HepG2 (cell line): ENCODE data around the gene NDUFS7. TPM values are rescaled to one million over a fixed set of nuclear protein-coding genes. Genes with fewer than 3 reads are reported as not detected.

ENCODE experiments used
- CEBPG ChIP-seq: IDR thresholded peaks from 2 replicates; pipeline ENCODE4 v1.6.1; 2016
- DPF2 ChIP-seq: sonication (generic); formaldehyde crosslinking; IDR thresholded peaks from 2 replicates; pipeline ENCODE4 v1.4.0; 2020; ENCODE audit warnings: mild to moderate bottlenecking, low read depth, missing genetic modification reagents, borderline replicate concordance
- EED ChIP-seq: sonication (generic); formaldehyde crosslinking; IDR thresholded peaks from 2 replicates; pipeline ENCODE4 v1.5.0; 2020; ENCODE audit warnings: mild to moderate bottlenecking, missing genetic modification reagents
- NCOR1 ChIP-seq: fragments of 200-600 bp; sonication (generic); IDR thresholded peaks from 2 replicates; pipeline ENCODE4 v1.7.0; 2017; ENCODE audit warnings: antibody characterized with exemption, low read length, borderline replicate concordance
- NFKB2 ChIP-seq: sonication (generic); formaldehyde crosslinking; IDR thresholded peaks from 2 replicates; pipeline ENCODE4 v1.4.0; 2020; ENCODE audit warnings: missing genetic modification reagents, borderline replicate concordance
- RBAK ChIP-seq: sonication (generic); formaldehyde crosslinking; IDR thresholded peaks from 2 replicates; pipeline ENCODE4 v1.5.1; 2020; ENCODE audit warnings: mild to moderate bottlenecking, missing genetic modification reagents
- SIX4 ChIP-seq: sonication (generic); formaldehyde crosslinking; IDR thresholded peaks from 2 replicates; pipeline ENCODE4 v1.4.0; 2020; ENCODE audit warnings: missing genetic modification reagents
- SMARCC2 ChIP-seq: fragments of 450-650 bp; IDR thresholded peaks from 2 replicates; pipeline ENCODE4 v1.6.1; 2017; ENCODE audit warnings: antibody characterized with exemption, mild to moderate bottlenecking
- SNRNP70 ChIP-seq: fragments of 200-400 bp; formaldehyde crosslinking; IDR thresholded peaks from 2 replicates; pipeline ENCODE4 v1.6.1; 2017; ENCODE audit warnings: mild to moderate bottlenecking, low read depth, low read length, moderate library complexity
- SP5 ChIP-seq: IDR thresholded peaks from 2 replicates; pipeline ENCODE4 v1.6.1; 2016; ENCODE audit warnings: low read depth, borderline replicate concordance
- SYNCRIP ChIP-seq: fragments of 200-400 bp; formaldehyde crosslinking; IDR thresholded peaks from 2 replicates; pipeline ENCODE4 v1.6.1; 2018; ENCODE audit warnings: mild to moderate bottlenecking, low read depth, low read length; ENCODE audit not compliant: insufficient read depth
- ZFP1 ChIP-seq: IDR thresholded peaks from 2 replicates; pipeline ENCODE4 v1.6.1; 2016
- ZFP90 ChIP-seq: sonication (generic); formaldehyde crosslinking; IDR thresholded peaks from 2 replicates; pipeline ENCODE4 v1.8.0; 2022; ENCODE audit warnings: missing genetic modification reagents, mild to moderate bottlenecking, inconsistent platforms, borderline replicate concordance
- ZNF160 ChIP-seq: sonication (generic); formaldehyde crosslinking; IDR thresholded peaks from 2 replicates; pipeline ENCODE4 v1.8.0; 2022; ENCODE audit warnings: mild to moderate bottlenecking, inconsistent platforms, missing genetic modification reagents
- ZNF251 ChIP-seq: sonication (generic); formaldehyde crosslinking; IDR thresholded peaks from 2 replicates; pipeline ENCODE4 v1.9.0; 2021; ENCODE audit warnings: mild to moderate bottlenecking, missing genetic modification reagents
- ZNF678 ChIP-seq: sonication (generic); formaldehyde crosslinking; IDR thresholded peaks from 2 replicates; pipeline ENCODE4 v1.4.0; 2020; ENCODE audit warnings: mild to moderate bottlenecking, missing genetic modification reagents
- ZNF776 ChIP-seq: sonication (generic); formaldehyde crosslinking; IDR thresholded peaks from 2 replicates; pipeline ENCODE4 v1.4.0; 2020; ENCODE audit warnings: mild to moderate bottlenecking, missing genetic modification reagents
- ZNF792 ChIP-seq: IDR thresholded peaks from 2 replicates; pipeline ENCODE4 v1.6.1; 2016
- ZNF839 ChIP-seq: sonication (generic); formaldehyde crosslinking; IDR thresholded peaks from 2 replicates; pipeline ENCODE4 v1.4.0; 2020; ENCODE audit warnings: missing genetic modification reagents, mild to moderate bottlenecking, borderline replicate concordance
- polyA plus RNA-seq, 8 experiments: library from polyadenylated mRNA; depleted of rRNA in 3 of 8; stranded (reverse) in 7 of 8; unstranded in 1 of 8; fragments of >200 nt; fragmentation: Illumina TruSeq in 4 of 8; extraction: Trizol in 4 of 8; gene quantifications; 2 replicates each; pipeline versions ENCODE4 v1.2.1 to v1.2.3, GENCODE V29; 2011 to 2016; ENCODE audit warnings: low read depth in 4 of 8, missing spikeins in 1 of 8, mixed read lengths in 1 of 8; ENCODE audit not compliant: insufficient read depth in 1 of 8
- total RNA-seq, 5 experiments: library from RNA; depleted of rRNA; stranded (reverse); fragments of >200 nt; fragmentation: Illumina TruSeq; extraction: Trizol; gene quantifications; 2 replicates each; pipeline ENCODE4 v1.2.3, GENCODE V29; 2016; ENCODE audit warnings: low read depth in 1 of 5
- TF ChIP-seq, protein P1 (sequence below): sonication (generic); formaldehyde crosslinking; IDR thresholded peaks from 2 replicates; pipeline ENCODE4 v1.4.0; 2020; ENCODE audit warnings: missing genetic modification reagents, mild to moderate bottlenecking, borderline replicate concordance
- TF ChIP-seq, protein P2 (sequence below): sonication (generic); formaldehyde crosslinking; IDR thresholded peaks from 2 replicates; pipeline ENCODE4 v1.4.0; 2020; ENCODE audit warnings: mild to moderate bottlenecking, missing genetic modification reagents

NDUFS7 gene
- total and polyA plus RNA-seq, 2 of the 13 experiments (the other 11 are each of a cell fraction or from before 2014, with no cell fraction given): 34.3 to 66.9 TPM

DNA sequence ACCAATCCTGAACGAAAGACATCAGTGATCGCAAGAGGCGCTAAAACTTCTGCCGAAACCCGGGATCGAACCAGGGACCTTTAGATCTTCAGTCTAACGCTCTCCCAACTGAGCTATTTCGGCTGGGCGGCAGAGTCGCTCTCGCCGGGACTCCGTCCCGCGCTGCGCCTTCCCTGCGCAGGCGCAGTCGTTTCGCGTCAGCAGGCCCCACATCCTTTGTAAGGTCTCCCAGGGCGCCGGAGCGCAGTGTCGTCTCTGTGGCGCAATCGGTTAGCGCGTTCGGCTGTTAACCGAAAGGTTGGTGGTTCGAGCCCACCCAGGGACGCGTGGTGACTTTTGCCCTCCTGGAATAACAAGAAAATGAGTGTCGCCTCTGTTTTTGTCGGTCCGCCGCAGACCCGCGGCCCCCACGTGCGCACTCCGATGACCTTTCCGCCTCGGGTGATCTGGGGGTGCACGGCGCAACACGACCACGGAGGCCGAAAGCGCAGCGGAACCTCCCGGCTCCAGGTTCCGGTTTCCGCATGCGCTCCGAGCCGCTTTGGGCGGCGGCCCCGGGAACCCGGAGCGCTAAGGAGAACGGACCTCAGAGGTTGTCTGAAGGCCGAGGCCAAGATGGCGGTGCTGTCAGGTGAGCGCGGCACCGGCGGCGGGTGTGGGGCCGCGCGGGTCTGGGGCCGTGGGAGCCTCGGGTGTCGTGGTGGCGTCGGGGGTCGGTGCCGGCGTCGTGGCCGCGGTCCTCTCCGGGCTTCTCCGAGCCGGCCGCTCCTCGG, at the start of gene NDUFS7 (continued):
- TF ChIP-seq SIX4 (CRISPR knock-in tag): no peak; the same call in 1 of the 2 replicates
- peak; percentile 85; the same call in 1 of the 2 replicates for TF ChIP-seq NFKB2 (CRISPR knock-in tag)
- peak; percentile 95 for TF ChIP-seq ZFP90
- TF ChIP-seq DPF2: peak; percentile 62
- peak; percentile 72; the same call in 1 of the 2 replicates for TF ChIP-seq ZFP1
- TF ChIP-seq, protein P1, sequence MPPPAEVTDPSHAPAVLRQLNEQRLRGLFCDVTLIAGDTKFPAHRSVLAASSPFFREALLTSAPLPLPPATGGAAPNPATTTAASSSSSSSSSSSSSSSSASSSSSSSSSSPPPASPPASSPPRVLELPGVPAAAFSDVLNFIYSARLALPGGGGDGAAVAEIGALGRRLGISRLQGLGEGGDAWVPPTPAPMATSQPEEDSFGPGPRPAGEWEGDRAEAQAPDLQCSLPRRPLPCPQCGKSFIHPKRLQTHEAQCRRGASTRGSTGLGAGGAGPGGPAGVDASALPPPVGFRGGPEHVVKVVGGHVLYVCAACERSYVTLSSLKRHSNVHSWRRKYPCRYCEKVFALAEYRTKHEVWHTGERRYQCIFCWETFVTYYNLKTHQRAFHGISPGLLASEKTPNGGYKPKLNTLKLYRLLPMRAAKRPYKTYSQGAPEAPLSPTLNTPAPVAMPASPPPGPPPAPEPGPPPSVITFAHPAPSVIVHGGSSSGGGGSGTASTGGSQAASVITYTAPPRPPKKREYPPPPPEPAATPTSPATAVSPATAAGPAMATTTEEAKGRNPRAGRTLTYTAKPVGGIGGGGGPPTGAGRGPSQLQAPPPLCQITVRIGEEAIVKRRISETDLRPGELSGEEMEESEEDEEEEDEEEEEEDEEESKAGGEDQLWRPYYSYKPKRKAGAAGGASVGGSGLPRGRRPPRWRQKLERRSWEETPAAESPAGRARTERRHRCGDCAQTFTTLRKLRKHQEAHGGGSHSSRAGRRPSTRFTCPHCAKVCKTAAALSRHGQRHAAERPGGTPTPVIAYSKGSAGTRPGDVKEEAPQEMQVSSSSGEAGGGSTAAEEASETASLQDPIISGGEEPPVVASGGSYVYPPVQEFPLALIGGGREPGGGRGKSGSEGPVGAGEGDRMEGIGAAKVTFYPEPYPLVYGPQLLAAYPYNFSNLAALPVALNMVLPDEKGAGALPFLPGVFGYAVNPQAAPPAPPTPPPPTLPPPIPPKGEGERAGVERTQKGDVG (CRISPR knock-in tag): peak; percentile 94; the same call in 1 of the 2 replicates
- TF ChIP-seq ZNF251 (CRISPR knock-in tag): peak; percentile 96
- peak; percentile 91 for TF ChIP-seq ZNF792 (CRISPR knock-in tag)
- TF ChIP-seq ZNF839 (CRISPR knock-in tag): no peak; the same call in 1 of the 2 replicates
- TF ChIP-seq CEBPG: peak; percentile 99
- no peak; the same call in none of the 2 replicates for TF ChIP-seq EED (CRISPR knock-in tag)
- TF ChIP-seq SNRNP70: no peak
- TF ChIP-seq RBAK (CRISPR knock-in tag): no peak
- TF ChIP-seq, protein P2, sequence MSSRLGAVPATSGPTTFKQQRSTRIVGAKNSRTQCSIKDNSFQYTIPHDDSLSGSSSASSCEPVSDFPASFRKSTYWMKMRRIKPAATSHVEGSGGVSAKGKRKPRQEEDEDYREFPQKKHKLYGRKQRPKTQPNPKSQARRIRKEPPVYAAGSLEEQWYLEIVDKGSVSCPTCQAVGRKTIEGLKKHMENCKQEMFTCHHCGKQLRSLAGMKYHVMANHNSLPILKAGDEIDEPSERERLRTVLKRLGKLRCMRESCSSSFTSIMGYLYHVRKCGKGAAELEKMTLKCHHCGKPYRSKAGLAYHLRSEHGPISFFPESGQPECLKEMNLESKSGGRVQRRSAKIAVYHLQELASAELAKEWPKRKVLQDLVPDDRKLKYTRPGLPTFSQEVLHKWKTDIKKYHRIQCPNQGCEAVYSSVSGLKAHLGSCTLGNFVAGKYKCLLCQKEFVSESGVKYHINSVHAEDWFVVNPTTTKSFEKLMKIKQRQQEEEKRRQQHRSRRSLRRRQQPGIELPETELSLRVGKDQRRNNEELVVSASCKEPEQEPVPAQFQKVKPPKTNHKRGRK (CRISPR knock-in tag): no peak
- TF ChIP-seq SMARCC2: no peak
- TF ChIP-seq ZNF160 (CRISPR knock-in tag): peak; percentile 97
- TF ChIP-seq SP5: peak; percentile 13; the same call in 1 of the 2 replicates
- TF ChIP-seq ZNF776 (CRISPR knock-in tag): peak; percentile 94; the same call in 1 of the 2 replicates
- no peak for TF ChIP-seq SYNCRIP
- TF ChIP-seq ZNF678 (CRISPR knock-in tag): peak; percentile 99
- TF ChIP-seq NCOR1: peak; percentile 86; the same call in 1 of the 2 replicates
